GM23338 (cell line): ENCODE measurements around the gene PEX19.

Experiments used
- JUNB ChIP-seq: IDR thresholded peaks from one replicate; pipeline ENCODE4 v1.6.1; 2016; ENCODE audit warnings: antibody characterized with exemption; ENCODE audit not compliant: unreplicated experiment
- TF ChIP-seq, protein P1 (sequence below), 2 experiments: fragments of 200-600 bp in 1 of 2; sonication (generic) in 1 of 2; conservative IDR thresholded peaks; 2 replicates each; pipeline versions ENCODE4 v1.5.1 to v1.6.1; 2016 to 2017; ENCODE audit warnings: antibody characterized with exemption in 2 of 2, low read depth in 2 of 2, mild to moderate bottlenecking in 2 of 2, moderate library complexity in 1 of 2

- TF ChIP-seq, protein P1, sequence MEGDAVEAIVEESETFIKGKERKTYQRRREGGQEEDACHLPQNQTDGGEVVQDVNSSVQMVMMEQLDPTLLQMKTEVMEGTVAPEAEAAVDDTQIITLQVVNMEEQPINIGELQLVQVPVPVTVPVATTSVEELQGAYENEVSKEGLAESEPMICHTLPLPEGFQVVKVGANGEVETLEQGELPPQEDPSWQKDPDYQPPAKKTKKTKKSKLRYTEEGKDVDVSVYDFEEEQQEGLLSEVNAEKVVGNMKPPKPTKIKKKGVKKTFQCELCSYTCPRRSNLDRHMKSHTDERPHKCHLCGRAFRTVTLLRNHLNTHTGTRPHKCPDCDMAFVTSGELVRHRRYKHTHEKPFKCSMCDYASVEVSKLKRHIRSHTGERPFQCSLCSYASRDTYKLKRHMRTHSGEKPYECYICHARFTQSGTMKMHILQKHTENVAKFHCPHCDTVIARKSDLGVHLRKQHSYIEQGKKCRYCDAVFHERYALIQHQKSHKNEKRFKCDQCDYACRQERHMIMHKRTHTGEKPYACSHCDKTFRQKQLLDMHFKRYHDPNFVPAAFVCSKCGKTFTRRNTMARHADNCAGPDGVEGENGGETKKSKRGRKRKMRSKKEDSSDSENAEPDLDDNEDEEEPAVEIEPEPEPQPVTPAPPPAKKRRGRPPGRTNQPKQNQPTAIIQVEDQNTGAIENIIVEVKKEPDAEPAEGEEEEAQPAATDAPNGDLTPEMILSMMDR (conservative IDR thresholded peaks at IDR 0.05; ENCODE audit: low read depth in 2 of 2), result no peak
- no peak for TF ChIP-seq JUNB
Observed at GRCh38 chr1:160264795-160265307, 20.1 kb downstream of the PEX19 start.
